ENCODE data around the gene DSP. TPM values are rescaled to one million over a fixed set of nuclear protein-coding genes. Genes with fewer than 3 reads are reported as not detected.

The DSP gene
- total and polyA plus RNA-seq, 2 of the 13 experiments (the other 11 are each of a cell fraction or from before 2014, with no cell fraction given), result 89.8 to 117 TPM

DNA sequence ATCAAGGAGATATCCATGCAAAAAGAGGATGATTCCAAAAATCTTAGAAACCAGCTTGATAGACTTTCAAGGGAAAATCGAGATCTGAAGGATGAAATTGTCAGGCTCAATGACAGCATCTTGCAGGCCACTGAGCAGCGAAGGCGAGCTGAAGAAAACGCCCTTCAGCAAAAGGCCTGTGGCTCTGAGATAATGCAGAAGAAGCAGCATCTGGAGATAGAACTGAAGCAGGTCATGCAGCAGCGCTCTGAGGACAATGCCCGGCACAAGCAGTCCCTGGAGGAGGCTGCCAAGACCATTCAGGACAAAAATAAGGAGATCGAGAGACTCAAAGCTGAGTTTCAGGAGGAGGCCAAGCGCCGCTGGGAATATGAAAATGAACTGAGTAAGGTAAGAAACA is 38.4 kb downstream of the DSP start:
- POLR2A ChIA-PET, result interaction anchor here (1.5 to 3.1 kb wide), 7 partner anchors 11 to 191 kb away, joined by 4 to 37 read pairs (median 10); partner anchors contain the start of genes CAGE1, DSP, RIOK1 and SNRNP48
- Histone ChIP-seq H3K9me3 (ENCODE audit: low read length) (no peaks in the 10 kb centered on the region), H2AFZ (ENCODE audit: low read length) (no peak overlapping the region), H3K36me3 (replicated peaks in 1 of 2; ENCODE audit: control insufficient read depth in 1 of 2, insufficient read depth in 2 of 2, low read length in 2 of 2) (peaks cover 61 to 97% of the 10 kb centered on the region in 2 experiments), H3K4me2 (ENCODE audit: low read depth, low read length) (no peak overlapping the region), H3K79me2 (ENCODE audit: insufficient read depth, low read length) (peaks cover 2% of the 10 kb centered on the region), H3K4me1 (ENCODE audit: insufficient read depth, low read length) (peaks cover 34% of the 10 kb centered on the region), H3K27me3 (ENCODE audit: control insufficient read depth in 1 of 2, insufficient read depth in 2 of 2, low read length in 2 of 2) (no peaks in the 10 kb centered on the region), H3K9ac (ENCODE audit: insufficient read depth, low read depth, low read length) (no peak overlapping the region), H4K20me1 (ENCODE audit: insufficient read depth, low read length) (no peaks in the 10 kb centered on the region), H3K4me3 (replicated peaks in 1 of 3; ENCODE audit: insufficient read depth in 1 of 3, low read depth in 2 of 3, low read length in 3 of 3) (no peak overlapping the region), H3K27ac (ENCODE audit: extremely low read length, insufficient read depth, low read length) (peak overlapping the region; percentile 63)
- TF ChIP-seq TP53 (CRISPR knock-in tag; conservative IDR thresholded peaks at IDR 0.05) (0 out of 2 replicates have a peak, but pooled peaks have one; percentile 41), ZNF430 (CRISPR knock-in tag; IDR thresholded peaks at IDR 0.05) (peak; percentile 46; the same call in 1 of the 2 replicates), RBM22 (optimal IDR thresholded peaks at IDR 0.05; ENCODE audit: low read length) (peak; percentile 53), ZBTB38 (CRISPR knock-in tag; IDR thresholded peaks at IDR 0.05) (0 out of 2 replicates have a peak, but pooled peaks have one; percentile 38), FOXA3 (CRISPR knock-in tag; IDR thresholded peaks at IDR 0.05) (no peak), XRCC5 (optimal IDR thresholded peaks at IDR 0.05; ENCODE audit: low read length) (no peak)
- DNase-seq (ENCODE audit: low spot score) (no peak), ATAC-seq (no peak; the same call in 2 of the 3 replicates), FAIRE-seq (no peak)
- CTCF ChIA-PET (ENCODE audit: low intra/inter-chr PET ratio, low total read pairs), result no interaction called here
- WGBS (ENCODE audit: low lambda C conversion rate), result 99% methylated on average over 9 of the region's 9 CpGs
- in situ Hi-C loops (cut with HindIII; ENCODE audit: extremely low pct_ligation_motif_present, low pct_unique_long_range_greater_than_20kb), result no loop called here
- BruUV-seq (replicated peaks), result no TSS peak
- intact Hi-C loops (cut with micrococcal nuclease; ENCODE audit: unreplicated experiment), result no loop called here

- in situ Hi-C loops (cut with HindIII; ENCODE audit: extremely low pct_ligation_motif_present, low pct_unique_long_range_greater_than_20kb) (no loop called here), intact Hi-C loops (cut with micrococcal nuclease; ENCODE audit: unreplicated experiment) (no loop called here)
- BruUV-seq (replicated peaks), result no TSS peak
- Histone ChIP-seq H3K4me2 (ENCODE audit: low read depth, low read length) (peak overlapping the region; percentile 52), H3K27me3 (ENCODE audit: control insufficient read depth in 1 of 2, insufficient read depth in 2 of 2, low read length in 2 of 2) (no peaks in the 10 kb centered on the region), H2AFZ (ENCODE audit: low read length) (no peak overlapping the region), H3K79me2 (ENCODE audit: insufficient read depth, low read length) (peaks cover 2% of the 10 kb centered on the region), H4K20me1 (ENCODE audit: insufficient read depth, low read length) (peaks cover 4% of the 10 kb centered on the region; the same call in 1 of the 2 replicates), H3K36me3 (replicated peaks in 1 of 2; ENCODE audit: control insufficient read depth in 1 of 2, insufficient read depth in 2 of 2, low read length in 2 of 2) (peaks cover 61 to 96% of the 10 kb centered on the region in 2 experiments), H3K4me3 (replicated peaks in 1 of 3; ENCODE audit: insufficient read depth in 1 of 3, low read depth in 2 of 3, low read length in 3 of 3) (0 out of 6 replicates have a peak overlapping the region, but pooled peaks of 1 of the 3 experiments have one; percentile 35), H3K27ac (ENCODE audit: extremely low read length, insufficient read depth, low read length) (peak overlapping the region; percentile 63), H3K9me3 (ENCODE audit: low read length) (no peaks in the 10 kb centered on the region), H3K4me1 (ENCODE audit: insufficient read depth, low read length) (peaks cover 34% of the 10 kb centered on the region), H3K9ac (ENCODE audit: insufficient read depth, low read depth, low read length) (peak overlapping the region; percentile 32)
- CTCF ChIA-PET (ENCODE audit: low intra/inter-chr PET ratio, low total read pairs), result no interaction called here
- ATAC-seq (peak; percentile 74), DNase-seq (ENCODE audit: low spot score) (peak; percentile 65), FAIRE-seq (peak; percentile 55)
- WGBS (ENCODE audit: low lambda C conversion rate), result 55% methylated on average over 13 of the region's 13 CpGs
- POLR2A ChIA-PET, result interaction anchor here (0.9 to 3.1 kb wide), 10 partner anchors 10 to 191 kb away, joined by 3 to 37 read pairs (median 6); partner anchors contain the start of genes CAGE1, DSP, RIOK1 and SNRNP48
- TF ChIP-seq ZNF205 (CRISPR knock-in tag; IDR thresholded peaks at IDR 0.05) (0 out of 2 replicates have a peak, but pooled peaks have one; percentile 35), ZNF281 (CRISPR knock-in tag; IDR thresholded peaks at IDR 0.05; ENCODE audit: borderline replicate concordance) (no peak), EP300 (IDR thresholded peaks at IDR 0.05; ENCODE audit: low read depth in 2 of 2, low read length in 2 of 2) (peak in 1 of 2 experiments; percentile 25; a peak in 1 of 4 replicates), EP300 (CRISPR knock-in tag; IDR thresholded peaks at IDR 0.05; ENCODE audit: borderline replicate concordance) (no peak), CENPT (CRISPR knock-in tag; IDR thresholded peaks at IDR 0.05; ENCODE audit: low read depth) (no peak), ZNF777 (CRISPR knock-in tag; IDR thresholded peaks at IDR 0.05) (no peak), FOSL2 (CRISPR knock-in tag; IDR thresholded peaks at IDR 0.05) (0 out of 2 replicates have a peak, but pooled peaks have one; percentile 21), SAP130 (CRISPR knock-in tag; IDR thresholded peaks at IDR 0.05; ENCODE audit: low read depth) (peak; percentile 48), ZNF790 (CRISPR knock-in tag; IDR thresholded peaks at IDR 0.05; ENCODE audit: borderline replicate concordance) (no peak), ETV5 (CRISPR knock-in tag; IDR thresholded peaks at IDR 0.05; ENCODE audit: borderline replicate concordance) (peak; percentile 74; the same call in 1 of the 2 replicates), FOXA1 (IDR thresholded peaks at IDR 0.05) (no peak), FOXA1 (CRISPR knock-in tag; IDR thresholded peaks at IDR 0.05) (0 out of 2 replicates have a peak, but pooled peaks have one; percentile 14)
These were observed 39.1 kb downstream of the DSP start for GRCh38 chr6:7580537-7580926.
